Sciatic nerve (tissue), 2 donors: ENCODE data around the gene B3GNT5. TPM values are rescaled to one million over a fixed set of nuclear protein-coding genes. Genes with fewer than 3 reads are reported as not detected.

Experiments used
- ATAC-seq: fragments of 200-7000 bp; cut with Tn5 transposase; one replicate; pipeline ENCODE4 v1.9.1; 2020; ENCODE audit warnings: mild to moderate bottlenecking, moderate library complexity
- DNase-seq: peaks from one replicate; pipeline ENCODE4 v3.0.0-alpha.2; 2020; ENCODE audit warnings: low spot score
- intact Hi-C: fragments of 100-400 bp; cut with DNase I; formaldehyde crosslinking; loops from one replicate; pipeline ENCODE4 v1.14.2; 2022
- total RNA-seq: library from RNA; stranded (reverse); fragmentation: NEBNext Ultra II Directional; extraction: Animal tissue kit (Norgen Biotek cat#: 25700); gene quantifications from one replicate; pipeline ENCODE4 v1.2.1, GENCODE V29; 2021
- donor health status: DM: no; HTN: no; CAD: no.
- donor health status: DM: no; HTN: no; CAD: no.

The B3GNT5 gene
- total RNA-seq, 1 donor from 2014 or later, result 30.3 TPM

DNA sequence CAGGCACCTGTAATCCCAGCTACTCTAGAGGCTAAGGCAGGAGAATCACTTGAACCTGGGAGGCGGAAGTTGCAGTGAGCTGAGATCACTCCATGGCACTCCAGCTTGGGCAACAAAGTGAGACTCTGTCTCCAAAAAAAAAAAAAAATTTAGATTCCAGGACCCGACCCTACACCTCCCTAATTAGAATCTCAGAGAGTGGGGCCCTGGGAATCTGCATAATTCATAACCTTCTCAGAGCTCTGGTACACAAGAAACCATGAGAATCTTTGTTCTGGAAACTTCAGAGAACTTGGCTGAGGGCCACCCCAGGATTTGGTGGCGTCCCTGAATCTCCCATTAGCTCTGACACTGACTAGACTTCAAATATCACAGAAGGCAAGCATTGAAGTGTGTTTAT is 31.5 kb downstream of the B3GNT5 start:
- no peak for DNase-seq
- ATAC-seq, result no peak
- intact Hi-C loops, result no loop called here

GRCh38 chr3:183285318-183285717 is 32.3 kb downstream of the B3GNT5 start:
- DNase-seq (no peak), ATAC-seq (no peak)
- intact Hi-C loops, result no loop called here

DNA sequence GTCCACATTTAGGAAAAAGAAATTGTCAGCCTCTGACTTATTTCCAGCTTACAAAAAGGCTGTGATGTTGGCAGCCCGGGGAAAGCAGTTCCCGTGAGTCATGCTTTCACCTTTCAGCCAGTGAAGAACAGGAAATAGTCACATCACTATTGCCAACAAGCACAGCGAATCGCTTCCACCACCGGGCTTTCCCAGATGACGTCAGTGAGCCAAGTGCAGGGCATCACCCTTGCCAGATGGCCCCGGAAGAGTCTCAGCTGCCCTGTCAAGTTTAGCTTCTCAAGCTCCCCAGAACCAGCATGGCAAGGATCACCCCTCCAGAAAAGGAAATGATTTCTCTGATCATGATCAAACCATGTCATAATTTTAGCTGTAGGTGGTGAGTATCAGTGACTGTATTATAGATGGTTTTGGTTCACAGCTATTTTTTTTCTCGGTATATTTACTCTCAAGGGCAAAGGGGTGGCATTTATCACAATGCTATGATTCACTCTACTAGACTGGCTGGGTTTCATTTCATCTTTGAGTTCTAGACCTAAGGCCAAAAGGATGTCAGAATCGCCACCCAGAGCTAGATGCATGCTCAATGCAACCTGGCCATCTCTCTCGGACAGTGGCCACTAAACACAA is 32.9 kb downstream of the B3GNT5 start:
- DNase-seq (peak; percentile 83), ATAC-seq (peak; percentile 91)
- intact Hi-C loops, result no loop called here

GRCh38 chr3:183287301-183287971 is 34.4 kb downstream of the B3GNT5 start:
- ATAC-seq (peak; percentile 80), DNase-seq (no peak)
- intact Hi-C loops, result no loop called here

DNA sequence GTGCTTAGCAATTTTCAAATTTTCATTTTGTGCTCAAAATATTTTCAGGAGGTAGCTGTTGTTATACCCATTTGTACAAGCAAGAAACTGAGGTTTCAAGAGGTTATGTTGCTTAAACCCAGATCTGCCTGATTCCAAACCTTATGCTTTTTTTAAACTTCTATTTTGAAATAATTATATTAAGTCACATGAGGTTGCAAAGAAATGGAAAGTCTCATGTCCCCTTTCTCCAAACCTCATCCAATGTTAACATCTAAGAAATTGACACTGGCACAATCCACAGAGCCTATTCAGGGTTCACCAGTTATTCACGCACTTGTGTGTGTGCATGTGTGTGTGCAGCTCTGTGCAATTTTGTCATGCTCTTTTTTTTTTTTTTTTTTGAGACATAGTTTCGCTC is 35.1 kb downstream of the B3GNT5 start:
- DNase-seq (no peak), ATAC-seq (no peak)
- intact Hi-C loops, result no loop called here

DNA sequence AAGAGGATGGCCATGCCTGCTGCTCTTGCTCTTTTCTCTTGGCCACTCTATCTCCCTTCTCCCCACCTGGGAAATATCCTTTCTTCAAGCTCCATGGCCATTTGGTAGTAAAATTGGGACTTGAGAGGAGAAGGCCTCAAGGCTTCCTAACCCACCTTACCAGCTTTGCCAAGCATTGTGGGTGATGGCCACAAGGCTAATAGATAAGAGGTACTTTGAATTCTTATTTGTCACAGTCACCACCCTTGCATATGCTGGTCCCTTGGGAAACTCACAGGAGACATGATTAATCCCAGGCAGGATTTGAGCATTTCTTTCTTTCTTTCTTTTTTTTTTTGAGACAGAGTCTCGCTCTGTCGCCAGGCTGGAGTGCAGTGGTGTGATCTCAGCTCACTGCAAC is 37.2 kb downstream of the B3GNT5 start:
- intact Hi-C loops, result no loop called here
- DNase-seq (no peak), ATAC-seq (no peak)

GRCh38 chr3:183291497-183292031 is 38.5 kb downstream of the B3GNT5 start:
- DNase-seq, result no peak
- intact Hi-C loops, result no loop called here
- ATAC-seq, result no peak

- intact Hi-C loops, result no loop called here
- ATAC-seq (no peak), DNase-seq (no peak)
These were observed 40.9 kb downstream of the B3GNT5 start for GRCh38 chr3:183293966-183294365.

GRCh38 chr3:183295211-183295610 is 42.2 kb downstream of the B3GNT5 start:
- intact Hi-C loops, result no loop called here
- DNase-seq (no peak), ATAC-seq (peak; percentile 85)

DNA sequence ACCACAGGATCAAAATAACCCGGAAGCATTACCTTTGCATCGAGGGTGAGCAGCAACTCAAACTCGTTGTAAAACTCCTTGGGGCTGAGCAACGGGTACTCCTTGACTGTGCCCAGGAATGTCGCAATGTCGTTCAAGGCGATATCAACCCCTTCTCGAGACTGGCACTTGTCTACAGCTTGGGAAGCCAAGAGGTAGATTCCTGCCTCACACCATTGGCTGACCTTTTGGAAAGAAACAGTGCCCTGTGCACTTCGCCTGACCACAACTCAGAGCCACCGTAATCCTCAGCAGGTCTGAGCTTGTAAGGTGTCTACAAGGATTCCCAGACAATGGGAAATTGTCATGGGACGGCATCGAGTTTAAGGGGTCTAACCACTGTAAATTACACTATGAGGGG is 43.9 kb downstream of the B3GNT5 start:
- DNase-seq (no peak), ATAC-seq (no peak)
- intact Hi-C loops, result no loop called here

DNA sequence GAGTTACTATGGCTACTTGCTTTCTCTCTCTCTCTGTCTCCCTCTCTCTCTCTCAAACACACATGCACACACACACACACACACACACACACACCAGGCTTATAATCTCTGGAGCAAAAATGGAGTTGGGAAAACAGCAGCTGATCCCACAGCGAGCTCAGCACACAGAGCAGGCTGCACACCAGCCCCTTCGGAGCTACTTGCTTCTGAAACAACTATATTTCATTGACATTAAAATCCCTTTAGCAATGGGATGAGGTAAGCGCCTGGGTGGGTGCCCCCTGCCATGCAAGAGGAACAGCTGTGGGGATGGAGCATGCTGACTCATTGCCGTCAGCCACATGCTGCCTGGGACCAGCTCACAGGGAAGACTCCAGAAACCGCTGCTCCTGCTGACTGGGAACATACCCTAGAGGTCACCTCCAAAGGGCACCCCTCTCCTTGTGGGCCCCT is 45.7 kb downstream of the B3GNT5 start:
- peak; percentile 67 for DNase-seq
- intact Hi-C loops, result no loop called here
- peak; percentile 65 for ATAC-seq

DNA sequence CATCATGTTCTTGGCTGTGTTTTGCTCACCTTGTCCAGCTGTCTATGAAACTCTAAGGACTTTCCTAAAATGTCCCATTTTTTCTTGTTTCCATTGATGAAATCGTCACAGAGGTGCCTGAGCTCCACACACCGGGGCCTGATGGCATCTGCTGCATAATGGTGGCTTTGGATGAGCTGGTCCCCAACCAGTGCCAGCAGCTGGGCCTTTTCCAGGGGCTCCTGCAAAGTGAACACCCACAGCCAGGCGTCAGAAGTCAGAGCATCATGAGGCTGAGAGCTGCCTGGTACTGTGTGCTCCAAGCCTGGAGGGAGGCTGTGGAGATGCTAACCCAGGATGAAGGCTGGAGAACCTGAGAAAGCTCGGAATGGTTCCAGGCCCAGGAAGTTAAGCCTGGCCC is 46.9 kb downstream of the B3GNT5 start:
- intact Hi-C loops, result no loop called here
- ATAC-seq (no peak), DNase-seq (no peak)

GRCh38 chr3:183300996-183301562 is 48.0 kb downstream of the B3GNT5 start:
- intact Hi-C loops, result no loop called here
- no peak for ATAC-seq
- no peak for DNase-seq

DNA sequence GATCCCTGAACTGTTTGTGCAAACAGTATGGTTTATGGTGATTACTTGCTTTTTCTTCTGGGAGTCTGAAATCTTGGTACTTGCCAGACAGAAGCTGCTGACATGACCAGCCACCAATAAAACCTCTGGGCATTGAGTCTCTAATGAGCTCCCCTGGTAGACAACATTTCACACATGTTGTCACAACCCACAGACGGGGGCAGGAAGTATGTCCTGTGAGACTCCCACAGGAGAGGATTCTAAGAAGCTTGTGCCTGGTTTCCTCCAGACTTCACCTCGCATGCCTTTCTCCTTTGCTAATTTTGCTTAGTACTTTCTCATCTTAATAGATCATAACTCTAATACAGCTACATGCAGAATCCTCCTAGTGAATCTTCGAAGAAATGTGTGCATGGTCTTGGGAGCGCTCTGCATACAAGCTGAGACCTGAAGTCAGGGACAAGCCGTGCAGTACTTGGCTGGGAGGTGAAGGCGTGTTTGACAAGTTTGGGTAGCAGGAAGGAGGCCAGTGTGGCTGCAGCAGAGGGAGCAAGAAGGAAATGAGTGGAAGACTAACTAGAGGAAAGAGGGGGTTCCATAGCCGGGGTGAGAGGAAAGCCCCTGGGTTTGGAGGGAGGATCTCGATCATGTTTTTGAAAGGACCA is 49.0 kb downstream of the B3GNT5 start:
- intact Hi-C loops, result no loop called here
- DNase-seq (no peak), ATAC-seq (no peak)

DNA sequence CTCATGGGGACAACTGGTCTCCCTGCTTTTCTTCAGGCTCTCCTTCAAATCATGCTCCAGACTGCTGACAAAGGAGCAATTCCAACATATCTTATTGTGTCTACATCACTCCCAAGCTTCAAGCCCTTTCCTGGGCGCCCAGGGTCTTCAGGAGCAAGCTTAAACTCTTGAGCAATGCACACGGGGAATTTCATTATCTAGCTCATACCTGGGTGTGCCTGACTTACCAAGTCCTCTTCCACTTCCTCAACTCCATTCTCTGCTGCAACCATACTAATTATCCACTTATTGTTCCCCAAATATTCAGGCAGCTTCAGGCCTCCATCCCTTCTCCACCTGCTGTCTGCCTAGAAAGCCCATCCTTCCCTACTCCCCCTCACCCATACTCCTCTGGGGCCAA is 50.6 kb downstream of the B3GNT5 start:
- DNase-seq (no peak), ATAC-seq (no peak)
- intact Hi-C loops, result no loop called here

- peak; percentile 70 for DNase-seq
- peak; percentile 90 for ATAC-seq
- intact Hi-C loops, result no loop called here
These were observed 54.0 kb downstream of the B3GNT5 start for GRCh38 chr3:183306798-183307671.

- no peak for DNase-seq
- intact Hi-C loops, result no loop called here
- no peak for ATAC-seq
These were observed 54.7 kb downstream of the B3GNT5 start for GRCh38 chr3:183307749-183308148.

GRCh38 chr3:183308751-183309150 is 55.7 kb downstream of the B3GNT5 start:
- intact Hi-C loops, result no loop called here
- DNase-seq (no peak), ATAC-seq (no peak)

DNA sequence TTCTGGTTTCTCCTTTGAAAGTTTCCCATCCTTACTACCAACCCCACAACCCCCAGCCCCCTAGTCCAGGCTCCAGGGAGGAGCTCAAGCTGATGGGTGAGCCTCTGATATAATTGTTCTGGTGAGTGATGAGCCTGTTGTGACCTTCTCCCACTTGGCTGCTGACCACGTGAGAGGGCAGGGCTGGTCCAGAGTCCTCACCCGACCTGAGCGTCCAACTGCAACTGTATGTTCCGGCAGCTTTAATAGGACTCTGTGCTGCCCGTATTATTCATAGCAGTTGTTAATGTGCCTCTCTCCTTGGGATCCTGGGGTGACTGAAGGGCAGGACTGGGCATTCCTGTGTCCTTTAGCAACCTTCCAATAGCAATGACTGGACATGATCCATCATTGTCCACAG is 56.2 kb downstream of the B3GNT5 start:
- intact Hi-C loops, result no loop called here
- no peak for ATAC-seq
- no peak for DNase-seq
